Lung (tissue), 12 donors: ENCODE data around the gene TGFB1. TPM values are rescaled to one million over a fixed set of nuclear protein-coding genes. Genes with fewer than 3 reads are reported as not detected.

Experiments used
- ATAC-seq: fragments of 200-7000 bp; cut with Tn5 transposase; one replicate; pipeline ENCODE4 v1.9.1; 2020; ENCODE audit warnings: moderate number of reproducible peaks; ENCODE audit not compliant: insufficient read depth, low FRiP score
- DNase-seq, 3 donors: peaks; one replicate each; pipeline ENCODE4 v3.0.0-alpha.2; 2013 to 2017
- H3K27ac ChIP-seq, 2 donors: one replicate each; pipeline ENCODE4 v1.5.1; 2013; ENCODE audit warnings: mild to moderate bottlenecking in 2 of 2, moderate library complexity in 2 of 2, control low read depth in 1 of 2, inconsistent platforms in 1 of 2, low read depth in 1 of 2, low read length in 1 of 2
- H3K27me3 ChIP-seq, 3 donors: one replicate each; pipeline ENCODE4 v1.5.1; 2013; ENCODE audit warnings: low read length in 2 of 3; ENCODE audit not compliant: control insufficient read depth in 3 of 3, insufficient read depth in 3 of 3
- H3K36me3 ChIP-seq, 4 donors: one replicate each; pipeline ENCODE4 v1.5.1; 2013; ENCODE audit warnings: low read length in 4 of 4, mild to moderate bottlenecking in 1 of 4, moderate library complexity in 1 of 4; ENCODE audit not compliant: control insufficient read depth in 4 of 4, insufficient read depth in 4 of 4
- H3K4me1 ChIP-seq, 5 donors: one replicate each; pipeline ENCODE4 v1.5.1; 2013; ENCODE audit warnings: low read length in 5 of 5, mild to moderate bottlenecking in 2 of 5, moderate library complexity in 1 of 5; ENCODE audit not compliant: control insufficient read depth in 5 of 5, insufficient read depth in 5 of 5
- H3K4me3 ChIP-seq: one replicate; pipeline ENCODE4 v1.5.1; 2013; ENCODE audit warnings: mild to moderate bottlenecking, control low read depth, moderate library complexity
- H3K9ac ChIP-seq, 2 donors: one replicate each; pipeline ENCODE4 v1.5.1; 2013; ENCODE audit warnings: low read length in 2 of 2, control low read depth in 1 of 2; ENCODE audit not compliant: insufficient read depth in 1 of 2
- H3K9me3 ChIP-seq, 4 donors: one replicate each; pipeline ENCODE4 v1.5.1; 2013; ENCODE audit warnings: low read length in 3 of 4, mild to moderate bottlenecking in 1 of 4, moderate library complexity in 1 of 4; ENCODE audit not compliant: control insufficient read depth in 4 of 4, insufficient read depth in 3 of 4
- WGBS, 2 donors: extraction: QIAGEN DNeasy Blood & Tissue Kit; methylation state at CpG; one replicate each; pipeline ENCODE4 v1.1.7; 2013; 5-methylcytosine and 5-hydroxymethylcytosine counted together
- polyA plus RNA-seq, 2 donors: library from polyadenylated mRNA; stranded (reverse); fragments of 200-250 nt; gene quantifications; one replicate each; pipeline ENCODE4 v1.2.1, GENCODE V29; 2013
- total RNA-seq, 2 donors: library from RNA; depleted of rRNA in 1 of 2; stranded (reverse); fragments of >200 nt in 1 of 2; gene quantifications; one replicate each; pipeline ENCODE4 v1.2.1, GENCODE V29; 2014 to 2021
- TF ChIP-seq, protein P1 (sequence below): IDR thresholded peaks from 2 replicates; pipeline ENCODE4 v1.5.1; 2012; ENCODE audit warnings: mild to moderate bottlenecking; ENCODE audit errors: control extremely low read depth, extremely low read depth
- donor health status: control.
- donor health status: control.
- donor health status: Bipolar disorder and iron deficiency.
- donor health status: healthy.
- donor health status: DM: yes; HTN: yes; CAD: no.

TGFB1 gene
- total and polyA plus RNA-seq, 4 donors = 18.0 to 88.8 (median 47.6) TPM

- ATAC-seq = no peak
- Histone ChIP-seq H3K27me3 (peaks cover 0 to 15% (median 0%) of the 10 kb centered on the region in 3 donors), H3K9me3 (peaks cover 0 to 2% (median 0%) of the 10 kb centered on the region in 4 donors), H3K4me3 (no peak overlapping the region), H3K27ac (no peak overlapping the region), H3K4me1 (peaks cover 0 to 32% (median 9%) of the 10 kb centered on the region in 5 donors), H3K36me3 (no peaks in the 10 kb centered on the region), H3K9ac (peak overlapping the region; percentile 12 to 74)
- WGBS, 2 donors = 92% methylated on average over 22 to 23 of the region's 23 CpGs
- no peak for DNase-seq
- TF ChIP-seq, protein P1, sequence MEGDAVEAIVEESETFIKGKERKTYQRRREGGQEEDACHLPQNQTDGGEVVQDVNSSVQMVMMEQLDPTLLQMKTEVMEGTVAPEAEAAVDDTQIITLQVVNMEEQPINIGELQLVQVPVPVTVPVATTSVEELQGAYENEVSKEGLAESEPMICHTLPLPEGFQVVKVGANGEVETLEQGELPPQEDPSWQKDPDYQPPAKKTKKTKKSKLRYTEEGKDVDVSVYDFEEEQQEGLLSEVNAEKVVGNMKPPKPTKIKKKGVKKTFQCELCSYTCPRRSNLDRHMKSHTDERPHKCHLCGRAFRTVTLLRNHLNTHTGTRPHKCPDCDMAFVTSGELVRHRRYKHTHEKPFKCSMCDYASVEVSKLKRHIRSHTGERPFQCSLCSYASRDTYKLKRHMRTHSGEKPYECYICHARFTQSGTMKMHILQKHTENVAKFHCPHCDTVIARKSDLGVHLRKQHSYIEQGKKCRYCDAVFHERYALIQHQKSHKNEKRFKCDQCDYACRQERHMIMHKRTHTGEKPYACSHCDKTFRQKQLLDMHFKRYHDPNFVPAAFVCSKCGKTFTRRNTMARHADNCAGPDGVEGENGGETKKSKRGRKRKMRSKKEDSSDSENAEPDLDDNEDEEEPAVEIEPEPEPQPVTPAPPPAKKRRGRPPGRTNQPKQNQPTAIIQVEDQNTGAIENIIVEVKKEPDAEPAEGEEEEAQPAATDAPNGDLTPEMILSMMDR = no peak
Measured at GRCh38 chr19:41354343-41354953, 726 bp upstream of the TGFB1 start.

DNA sequence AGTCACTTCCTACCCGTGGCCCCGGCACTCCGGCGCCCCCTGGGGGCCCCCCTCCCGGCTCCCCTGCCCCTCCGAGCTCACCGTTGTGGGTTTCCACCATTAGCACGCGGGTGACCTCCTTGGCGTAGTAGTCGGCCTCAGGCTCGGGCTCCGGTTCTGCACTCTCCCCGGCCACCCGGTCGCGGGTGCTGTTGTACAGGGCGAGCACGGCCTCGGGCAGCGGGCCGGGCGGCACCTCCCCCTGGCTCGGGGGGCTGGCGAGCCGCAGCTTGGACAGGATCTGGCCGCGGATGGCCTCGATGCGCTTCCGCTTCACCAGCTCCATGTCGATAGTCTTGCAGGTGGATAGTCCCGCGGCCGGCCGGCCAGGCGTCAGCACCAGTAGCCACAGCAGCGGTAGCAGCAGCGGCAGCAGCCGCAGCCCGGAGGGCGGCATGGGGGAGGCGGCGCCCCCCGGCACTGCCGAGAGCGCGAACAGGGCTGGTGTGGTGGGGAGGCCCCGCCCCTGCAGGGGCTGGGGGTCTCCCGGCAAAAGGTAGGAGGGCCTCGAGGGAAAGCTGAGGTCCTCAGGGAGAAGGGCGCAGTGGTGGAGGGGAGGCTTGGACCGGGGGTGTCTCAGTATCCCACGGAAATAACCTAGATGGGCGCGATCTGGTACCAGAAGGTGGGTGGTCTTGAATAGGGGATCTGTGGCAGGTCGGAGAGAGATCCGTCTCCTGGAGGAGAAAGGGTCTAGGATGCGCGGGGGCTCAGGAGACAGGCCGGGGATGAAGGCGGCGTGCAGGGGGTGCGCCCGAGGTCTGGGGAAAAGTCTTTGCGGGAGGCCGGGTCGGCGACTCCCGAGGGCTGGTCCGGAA is 885 bp downstream of the TGFB1 start:
- Histone ChIP-seq H3K27me3 (peaks cover 0 to 15% (median 0%) of the 10 kb centered on the region in 3 donors), H3K27ac (peak overlapping the region; percentile 83 to 85), H3K9ac (no peak overlapping the region), H3K36me3 (no peaks in the 10 kb centered on the region), H3K9me3 (peaks cover 0 to 2% (median 0%) of the 10 kb centered on the region in 4 donors), H3K4me3 (peak overlapping the region; percentile 85), H3K4me1 (peaks cover 0 to 32% (median 9%) of the 10 kb centered on the region in 5 donors)
- WGBS, 2 donors = 0 to 1% methylated on average over 71 of the region's 71 CpGs
- ATAC-seq (no peak), DNase-seq (peak in 2 of 3 donors; percentile 27 to 48)
- TF ChIP-seq, protein P1 = peak; percentile 3

DNA sequence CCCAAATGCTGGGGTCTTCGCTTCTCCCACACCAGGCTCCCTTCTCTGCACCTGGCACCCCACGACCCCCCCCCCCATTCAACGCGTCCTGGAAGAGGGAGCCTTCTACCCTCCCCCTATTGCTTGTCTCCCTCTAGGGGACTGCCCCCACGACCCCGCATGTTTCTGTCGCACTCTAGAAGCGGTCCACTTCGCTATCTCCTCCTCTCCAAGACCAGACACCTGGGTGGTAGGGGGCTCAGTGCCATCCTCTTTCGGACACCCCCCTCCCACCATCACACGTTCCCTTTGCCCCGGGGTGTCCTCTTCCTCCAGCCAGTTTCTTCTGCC is 1.5 kb downstream of the TGFB1 start:
- Histone ChIP-seq H3K4me1 (peaks cover 0 to 32% (median 9%) of the 10 kb centered on the region in 5 donors), H3K9me3 (peaks cover 0 to 2% (median 0%) of the 10 kb centered on the region in 4 donors), H3K36me3 (no peaks in the 10 kb centered on the region), H3K4me3 (peak overlapping the region; percentile 85), H3K9ac (no peak overlapping the region), H3K27ac (peak overlapping the region in 1 of 2 donors; percentile 57), H3K27me3 (peaks cover 0 to 15% (median 0%) of the 10 kb centered on the region in 3 donors)
- DNase-seq = no peak
- TF ChIP-seq, protein P1 = no peak
- 0 to 1% methylated on average over 12 of the region's 12 CpGs for WGBS, 2 donors
- ATAC-seq = no peak
